Tibial artery (tissue), 4 donors: ENCODE measurements around the gene EMC8.

Experiments used
- DNase-seq, 2 donors: peaks; one replicate each; pipeline ENCODE4 v3.0.0-alpha.2; 2019
- H3K27ac ChIP-seq, 2 donors: fragments of 200-600 bp; sonication (generic) in 1 of 2; 1 replicate in 1 of 2; 2 replicates in 1 of 2; pipeline ENCODE4 v1.5.1; 2018 to 2019; ENCODE audit warnings: mild to moderate bottlenecking in 1 of 2
- H3K27me3 ChIP-seq, 2 donors: fragments of 200-600 bp; sonication (generic) in 1 of 2; one replicate each; pipeline versions ENCODE4 v1.5.1 to v1.6.0; 2016 to 2019
- H3K36me3 ChIP-seq, 3 donors: fragments of 200-600 bp; sonication (generic) in 2 of 3; one replicate each; pipeline ENCODE4 v1.5.1; 2016 to 2019; ENCODE audit warnings: mild to moderate bottlenecking in 2 of 3
- H3K4me1 ChIP-seq, 4 donors: fragments of 200-600 bp; sonication (generic) in 2 of 4; 1 replicate in 3 of 4; 2 replicates in 1 of 4; pipeline ENCODE4 v1.5.1; 2016 to 2019
- H3K4me3 ChIP-seq, 2 donors: fragments of 200-600 bp; sonication (generic) in 1 of 2; 1 replicate in 1 of 2; 2 replicates in 1 of 2; pipeline ENCODE4 v1.5.1; 2018 to 2019; ENCODE audit warnings: mild to moderate bottlenecking in 2 of 2
- H3K9me3 ChIP-seq, 3 donors: fragments of 200-600 bp; sonication (generic) in 1 of 3; one replicate each; pipeline ENCODE4 v1.5.1; 2016 to 2019
- intact Hi-C: fragments of 100-400 bp; cut with DNase I; formaldehyde crosslinking; loops from one replicate; pipeline ENCODE4 v1.15.0; 2023; ENCODE audit warnings: low total_unique reads
- TF ChIP-seq, protein P1 (sequence below), 2 experiments: fragments of 200-600 bp in 1 of 2; fragments of 450-650 bp in 1 of 2; IDR thresholded peaks; one replicate each; pipeline ENCODE4 v1.5.1; 2017 to 2019; ENCODE audit warnings: antibody characterized with exemption in 2 of 2, mild to moderate bottlenecking in 1 of 2, moderate library complexity in 1 of 2

The EMC8 gene

DNA sequence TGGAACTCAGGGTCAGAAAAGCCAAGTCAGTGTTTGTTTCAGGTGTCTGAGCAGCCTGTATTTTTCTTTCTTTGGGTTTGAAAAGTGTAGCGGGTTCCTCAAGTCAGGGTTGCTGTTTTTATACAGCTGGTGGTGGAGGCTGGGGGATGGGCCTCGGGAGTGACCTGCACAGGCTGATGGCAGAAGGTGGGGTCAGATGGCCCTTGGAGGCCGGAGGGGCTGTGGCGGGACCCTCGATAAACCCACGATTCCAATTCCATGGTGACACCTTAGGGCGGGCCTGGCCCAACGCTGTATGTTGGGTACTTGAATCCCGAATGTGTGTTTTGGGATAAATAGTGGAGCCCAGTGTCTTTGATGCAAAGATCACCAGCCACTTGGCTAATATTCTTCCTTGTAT is 28.8 kb upstream of the EMC8 start:
- no peaks in the 10 kb centered on the region for H3K9me3 ChIP-seq
- intact Hi-C loops: loop anchor here (10.0 kb wide), 2 partner anchors 157 to 687 kb away; partner anchors contain the start of gene FOXF1

DNA sequence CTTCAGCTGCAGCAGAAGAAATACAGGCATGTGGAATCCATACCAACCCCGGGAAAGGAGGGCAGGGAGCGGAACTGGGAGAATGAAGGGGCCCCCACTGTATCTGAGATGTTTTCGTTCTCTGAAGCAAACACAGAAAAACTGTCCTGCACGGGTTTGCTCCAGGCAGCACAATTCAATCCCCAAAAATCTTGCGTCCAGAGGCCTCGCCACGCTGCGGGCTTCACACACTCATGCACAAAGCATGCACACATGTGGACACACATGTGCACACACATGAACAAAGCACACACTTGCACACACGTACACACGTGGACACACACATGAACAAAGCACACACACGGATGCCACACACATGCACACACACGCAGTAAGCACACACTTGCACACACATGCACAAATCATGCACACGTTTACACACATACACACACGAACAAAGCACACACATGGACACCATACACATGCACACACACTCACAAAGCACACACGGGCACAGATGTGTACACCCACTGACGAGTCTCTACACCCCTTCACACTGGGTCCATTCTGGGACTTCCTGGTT is 27.4 kb upstream of the EMC8 start:
- no peak for DNase-seq
- intact Hi-C loops: loop anchor here (10.0 kb wide), 2 partner anchors 158 to 688 kb away; partner anchors contain the start of gene FOXF1
- Histone ChIP-seq H3K4me3 (no peak overlapping the region), H3K36me3 (no peaks in the 10 kb centered on the region), H3K9me3 (no peaks in the 10 kb centered on the region), H3K27me3 (peaks cover 0 to 44% of the 10 kb centered on the region in 2 donors), H3K27ac (no peak overlapping the region), H3K4me1 (no peaks in the 10 kb centered on the region)
- TF ChIP-seq, protein P1, sequence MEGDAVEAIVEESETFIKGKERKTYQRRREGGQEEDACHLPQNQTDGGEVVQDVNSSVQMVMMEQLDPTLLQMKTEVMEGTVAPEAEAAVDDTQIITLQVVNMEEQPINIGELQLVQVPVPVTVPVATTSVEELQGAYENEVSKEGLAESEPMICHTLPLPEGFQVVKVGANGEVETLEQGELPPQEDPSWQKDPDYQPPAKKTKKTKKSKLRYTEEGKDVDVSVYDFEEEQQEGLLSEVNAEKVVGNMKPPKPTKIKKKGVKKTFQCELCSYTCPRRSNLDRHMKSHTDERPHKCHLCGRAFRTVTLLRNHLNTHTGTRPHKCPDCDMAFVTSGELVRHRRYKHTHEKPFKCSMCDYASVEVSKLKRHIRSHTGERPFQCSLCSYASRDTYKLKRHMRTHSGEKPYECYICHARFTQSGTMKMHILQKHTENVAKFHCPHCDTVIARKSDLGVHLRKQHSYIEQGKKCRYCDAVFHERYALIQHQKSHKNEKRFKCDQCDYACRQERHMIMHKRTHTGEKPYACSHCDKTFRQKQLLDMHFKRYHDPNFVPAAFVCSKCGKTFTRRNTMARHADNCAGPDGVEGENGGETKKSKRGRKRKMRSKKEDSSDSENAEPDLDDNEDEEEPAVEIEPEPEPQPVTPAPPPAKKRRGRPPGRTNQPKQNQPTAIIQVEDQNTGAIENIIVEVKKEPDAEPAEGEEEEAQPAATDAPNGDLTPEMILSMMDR (IDR thresholded peaks at IDR 0.05): no peak

More for the DNA sequence above, 28.8 kb upstream of the EMC8 start:
- no peaks in the 10 kb centered on the region for H3K36me3 ChIP-seq
- H3K4me1 ChIP-seq: no peaks in the 10 kb centered on the region
- peaks cover 0 to 49% of the 10 kb centered on the region in 2 donors for H3K27me3 ChIP-seq
- no peak for DNase-seq
- no peak overlapping the region for H3K27ac ChIP-seq
- TF ChIP-seq, protein P1 (IDR thresholded peaks at IDR 0.05): no peak
- H3K4me3 ChIP-seq: no peak overlapping the region

DNA sequence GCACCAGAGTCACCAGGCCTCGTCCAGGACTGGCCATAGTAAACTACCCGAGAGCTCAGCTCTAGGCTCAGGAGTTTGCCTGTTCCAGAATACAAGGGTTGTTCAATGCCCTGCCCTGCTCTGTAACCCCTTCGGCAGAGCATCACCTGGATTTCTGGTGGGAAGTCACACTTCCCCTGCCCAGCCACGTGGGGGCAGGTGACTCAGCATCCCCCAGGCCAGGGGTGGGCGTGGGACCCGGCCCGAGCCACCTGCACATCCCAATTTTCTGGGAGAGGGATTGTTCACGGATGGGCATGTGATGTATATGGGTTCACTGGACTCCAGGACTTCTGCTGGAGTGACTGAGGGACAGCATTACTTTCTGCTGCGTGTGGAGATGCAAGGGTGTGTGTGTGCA is 26.0 kb upstream of the EMC8 start:
- Histone ChIP-seq H3K9me3 (no peaks in the 10 kb centered on the region), H3K27ac (no peak overlapping the region), H3K36me3 (no peaks in the 10 kb centered on the region), H3K4me1 (peaks cover 0 to 5% (median 0%) of the 10 kb centered on the region in 4 donors), H3K27me3 (peaks cover 0 to 46% of the 10 kb centered on the region in 2 donors), H3K4me3 (no peak overlapping the region)
- intact Hi-C loops: loop anchor here (10.0 kb wide), 2 partner anchors 159 to 689 kb away; partner anchors contain the start of gene FOXF1
- TF ChIP-seq, protein P1 (IDR thresholded peaks at IDR 0.05): no peak
- DNase-seq: no peak

DNA sequence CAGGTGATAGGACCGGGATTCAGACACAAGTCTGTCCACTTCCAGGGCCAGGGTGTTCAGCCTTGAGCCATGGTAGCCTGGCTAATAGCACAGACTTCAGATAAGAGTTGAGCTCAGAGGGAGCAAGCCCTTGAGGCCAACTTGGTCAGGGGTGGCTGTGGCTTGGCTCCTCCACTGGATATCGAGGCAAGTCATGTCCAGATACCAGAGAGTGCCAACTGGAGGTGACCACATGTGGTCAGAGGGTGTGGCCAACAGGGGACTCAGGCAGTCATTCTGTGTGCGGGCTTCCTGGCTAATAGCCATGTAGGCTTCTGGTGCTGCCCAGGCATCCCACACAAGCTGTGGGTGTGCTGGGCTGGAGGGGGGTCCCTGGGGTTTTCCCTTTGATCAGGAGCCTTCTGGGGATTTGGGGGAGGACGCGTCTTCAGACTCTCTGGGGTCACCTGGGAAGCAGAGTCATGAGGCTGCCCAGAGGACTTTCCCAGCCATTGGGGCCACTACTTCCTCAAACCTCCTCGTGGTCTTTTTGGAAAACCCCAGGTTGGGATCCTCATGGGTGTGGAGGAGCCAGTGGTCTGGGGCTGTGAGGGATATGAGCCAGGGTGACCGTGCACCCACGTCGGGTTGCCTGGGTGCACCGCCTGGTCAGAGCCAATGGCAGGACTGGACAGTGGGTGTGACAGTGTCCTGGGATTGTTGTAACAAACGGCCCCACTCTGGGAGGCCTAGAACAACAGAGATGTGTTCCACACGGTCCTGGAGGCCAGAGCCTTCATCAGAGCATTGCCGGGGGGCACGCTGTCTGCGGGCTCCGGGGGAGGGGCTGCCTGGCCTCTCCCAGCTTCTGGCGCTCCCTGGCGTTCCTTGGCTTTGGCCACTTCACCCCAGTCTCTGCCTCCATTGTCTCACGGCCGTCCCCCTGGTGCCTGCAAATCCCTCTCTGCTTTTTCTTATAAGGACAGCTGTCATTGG is 25.1 kb upstream of the EMC8 start:
- no peak overlapping the region for H3K4me3 ChIP-seq
- DNase-seq: no peak
- TF ChIP-seq, protein P1 (IDR thresholded peaks at IDR 0.05): no peak
- H3K9me3 ChIP-seq: no peaks in the 10 kb centered on the region
- no peak overlapping the region for H3K27ac ChIP-seq
- H3K27me3 ChIP-seq: peaks cover 0 to 46% of the 10 kb centered on the region in 2 donors
- intact Hi-C loops: loop anchor here (10.0 kb wide), 2 partner anchors 160 to 690 kb away; partner anchors contain the start of gene FOXF1
- H3K4me1 ChIP-seq: peaks cover 0 to 5% (median 0%) of the 10 kb centered on the region in 4 donors
- H3K36me3 ChIP-seq: no peaks in the 10 kb centered on the region

DNA sequence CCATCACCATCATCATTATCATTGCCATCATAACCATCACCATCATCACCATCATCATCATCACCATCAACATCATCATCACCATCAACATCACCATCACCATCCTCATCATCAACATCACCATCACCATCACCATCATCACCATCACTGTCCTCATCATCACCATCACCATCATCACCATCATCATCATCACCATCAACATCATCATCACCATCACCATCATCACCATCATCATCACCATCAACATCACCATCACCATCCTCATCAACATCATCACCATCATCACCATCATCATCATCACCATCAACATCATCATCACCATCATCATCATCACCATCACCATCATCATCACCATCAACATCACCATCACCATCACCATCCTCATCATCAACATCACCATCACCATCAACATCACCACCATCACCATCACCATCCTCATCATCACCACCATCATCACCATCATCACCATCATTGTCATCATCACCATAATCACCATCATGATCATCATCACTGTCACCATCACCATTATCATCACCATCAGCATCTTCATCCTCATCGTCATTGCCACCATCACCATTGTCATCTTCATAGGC is 24.1 kb upstream of the EMC8 start:
- no peak for DNase-seq
- H3K27me3 ChIP-seq: peaks cover 0 to 43% of the 10 kb centered on the region in 2 donors
- no peaks in the 10 kb centered on the region for H3K9me3 ChIP-seq
- peaks cover 0 to 5% (median 0%) of the 10 kb centered on the region in 4 donors for H3K4me1 ChIP-seq
- no peak overlapping the region for H3K4me3 ChIP-seq
- H3K36me3 ChIP-seq: no peaks in the 10 kb centered on the region
- intact Hi-C loops: loop anchor here (10.0 kb wide), 2 partner anchors 161 to 691 kb away; partner anchors contain the start of gene FOXF1
- H3K27ac ChIP-seq: no peak overlapping the region
- TF ChIP-seq, protein P1 (IDR thresholded peaks at IDR 0.05): no peak
